ENCODE results near the gene FTH1.
"Not testable (repeated sequence)": the region's sequence is repeated elsewhere in the genome, so short reads cannot be mapped to it uniquely, and the experiment has no call there.

The FTH1 gene

DNA sequence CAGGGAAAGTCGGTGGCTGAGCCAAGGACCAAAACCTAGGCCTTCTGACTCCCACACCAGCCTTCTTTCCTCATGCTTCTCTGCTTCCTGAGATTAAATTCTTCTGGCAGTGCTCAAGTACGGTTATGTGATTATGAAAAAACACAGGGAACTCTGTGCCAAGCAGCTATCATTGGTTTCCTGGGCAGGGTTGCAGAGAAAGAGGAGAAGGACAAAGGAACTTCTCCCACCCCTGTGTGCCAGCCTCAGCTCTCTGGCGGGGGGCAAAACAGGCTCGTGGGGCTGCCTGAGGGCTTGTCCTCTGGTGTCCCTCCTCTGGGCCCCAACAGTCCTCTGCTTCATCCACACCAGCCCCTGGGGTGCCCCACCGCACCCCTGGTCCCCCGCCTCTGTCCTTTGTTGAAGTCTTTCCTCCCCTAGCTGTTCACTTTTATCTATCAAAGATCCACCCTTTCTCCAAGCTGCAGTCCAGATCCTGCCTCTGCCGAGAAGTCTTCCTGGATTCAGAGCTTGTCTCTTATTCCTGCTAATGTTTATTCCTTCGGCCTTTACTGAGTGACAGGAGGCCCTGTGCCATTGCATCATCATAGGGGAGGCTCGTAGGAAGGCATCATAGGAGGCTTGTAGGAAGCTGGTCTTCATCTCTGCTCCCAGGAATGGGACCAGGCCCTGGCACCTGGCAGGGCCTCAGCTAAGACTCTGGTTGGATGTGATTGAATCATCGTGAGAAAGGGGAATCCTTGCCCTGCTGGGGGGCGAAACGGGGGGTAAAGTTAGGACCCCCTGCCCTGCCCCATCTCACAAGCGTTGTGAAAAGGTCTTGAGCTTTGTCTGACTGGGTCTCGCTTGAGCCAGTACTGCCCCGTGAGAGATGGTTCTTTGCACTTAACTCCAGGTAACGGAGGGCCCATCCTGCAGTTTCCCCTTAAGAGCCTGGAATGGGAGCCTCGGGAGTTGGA is 11.5 kb upstream of the FTH1 start:
- no peak for DNase-seq (ENCODE audit: low read depth)

DNA sequence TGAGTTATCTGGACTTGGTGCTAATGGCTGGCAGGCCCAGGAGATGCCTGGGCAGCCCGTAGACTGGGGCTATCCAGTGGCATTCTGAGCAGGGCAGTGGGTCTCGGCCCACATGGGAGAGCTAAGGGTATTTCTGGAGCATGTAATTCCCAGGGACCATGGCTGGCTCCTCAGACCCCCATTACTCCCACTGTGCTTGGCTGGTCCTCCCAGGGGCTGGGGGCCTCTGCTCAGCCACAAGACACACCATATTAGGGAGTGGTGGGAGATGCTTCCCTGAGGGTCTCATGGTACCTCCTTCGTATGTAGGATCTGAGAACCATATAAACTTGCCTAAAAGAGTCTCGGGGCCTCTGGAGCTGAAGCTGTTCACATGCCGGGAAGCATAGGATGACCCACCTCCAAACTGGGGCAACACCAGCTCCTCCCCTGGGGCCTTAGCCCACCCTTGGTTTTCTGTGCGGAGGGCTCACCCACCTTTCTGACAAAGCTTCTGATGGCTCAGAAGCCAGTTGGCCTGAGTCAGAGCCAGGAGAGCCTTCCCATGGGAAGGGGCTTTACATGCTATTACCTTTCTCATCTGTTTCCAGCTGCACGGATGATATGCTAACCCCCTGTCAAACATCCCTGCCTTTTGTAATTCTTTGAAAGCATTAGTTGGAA is 9.5 kb upstream of the FTH1 start:
- no peak for DNase-seq (ENCODE audit: low read depth)

DNA sequence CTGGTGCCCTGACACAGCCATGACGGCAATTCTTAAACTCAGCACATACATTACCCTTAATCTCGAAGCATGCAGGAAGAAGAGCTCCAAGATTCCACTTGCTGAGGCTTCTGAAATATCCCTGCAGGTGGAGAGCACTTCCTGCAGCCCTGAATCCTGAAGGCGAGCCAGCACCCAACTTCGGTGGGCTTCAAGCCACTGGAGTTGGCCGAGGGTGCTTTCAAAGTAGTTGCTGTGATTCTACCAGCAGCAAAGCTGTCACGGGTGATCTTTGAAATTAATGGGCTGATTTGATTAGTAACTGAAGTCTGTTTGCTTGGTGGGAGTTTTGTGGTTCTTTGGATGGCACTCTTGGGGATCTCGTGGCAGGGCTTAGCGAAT is 9.0 kb upstream of the FTH1 start:
- DNase-seq (ENCODE audit: low read depth), result no peak

DNA sequence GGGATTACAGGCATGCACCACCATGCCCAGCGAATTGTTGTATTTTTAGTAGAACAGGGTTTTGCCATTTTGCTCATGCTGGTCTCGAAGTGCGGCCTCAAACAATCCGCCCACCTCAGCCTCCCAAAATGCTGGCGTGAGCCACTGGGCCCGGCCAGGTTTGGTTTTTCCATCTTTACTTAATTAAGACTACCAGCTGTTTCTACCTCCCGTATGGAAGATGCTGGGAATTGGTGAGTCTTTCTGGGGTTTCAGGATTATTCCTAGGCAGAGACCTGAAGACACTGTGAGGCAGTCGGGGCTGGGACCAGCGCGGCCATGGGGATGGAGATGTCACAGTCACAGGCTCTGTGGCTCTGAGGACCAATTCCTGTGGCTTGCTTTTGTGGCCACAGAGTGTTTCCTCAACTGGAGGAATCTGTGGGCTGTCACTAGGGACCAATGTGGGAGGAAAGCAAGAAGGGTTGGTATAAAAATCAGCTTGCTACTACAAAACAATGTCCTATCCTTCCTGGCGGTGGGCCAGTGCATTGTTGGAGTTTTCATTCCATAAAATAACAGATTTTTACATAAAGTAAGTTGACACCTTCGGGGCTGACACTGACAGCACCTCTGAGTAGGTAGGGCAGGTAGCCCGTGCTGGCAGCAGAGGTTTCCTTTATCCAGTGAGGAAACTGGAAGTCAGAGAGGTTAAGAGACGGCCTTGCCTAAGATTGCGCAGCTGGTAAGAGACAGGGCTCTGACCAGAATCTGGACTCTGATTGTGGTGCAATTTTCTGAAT is 8.4 kb upstream of the FTH1 start:
- DNase-seq (ENCODE audit: low read depth), result no peak

DNA sequence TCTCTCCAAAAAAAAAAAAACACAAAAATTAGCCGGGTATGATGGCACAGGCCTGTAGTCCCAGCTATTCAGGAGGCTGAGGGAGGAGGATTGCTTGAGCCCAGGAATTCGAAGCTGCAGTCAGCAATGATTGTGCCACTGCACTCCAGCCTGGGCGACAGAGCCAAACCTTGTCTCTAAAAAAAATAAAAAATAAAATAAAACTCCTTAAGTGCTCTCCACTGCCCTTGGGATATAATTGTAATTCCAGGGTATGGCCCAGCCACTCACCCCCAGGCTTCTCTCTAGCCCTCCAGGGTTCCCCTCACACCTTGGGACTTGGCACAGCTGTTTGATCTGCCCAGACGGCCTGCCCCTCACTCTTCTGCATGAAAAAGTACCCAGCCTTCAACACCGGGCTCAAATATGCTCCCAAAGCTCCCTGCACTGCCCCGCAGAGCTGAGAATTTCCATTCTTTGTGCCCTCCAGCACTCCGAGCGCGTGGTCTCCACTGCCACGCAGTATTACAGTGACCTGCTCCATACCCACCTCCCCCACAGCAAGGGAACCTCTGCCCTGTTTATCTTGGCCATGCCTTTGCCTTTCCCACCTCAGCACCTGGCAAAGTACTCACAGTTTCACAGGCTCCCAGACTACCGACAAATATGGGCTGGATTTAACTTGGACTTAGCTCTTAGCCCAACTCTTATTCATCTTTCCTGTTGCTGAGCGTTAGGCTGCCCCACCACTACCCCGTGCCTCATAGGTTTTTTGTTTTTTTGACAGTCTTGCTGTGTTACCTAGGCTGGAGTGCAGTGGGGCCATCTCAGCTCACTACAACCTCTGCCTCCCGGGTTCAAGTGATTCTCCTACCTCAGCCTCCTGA is 7.6 kb upstream of the FTH1 start:
- DNase-seq (ENCODE audit: low read depth), result no peak

DNA sequence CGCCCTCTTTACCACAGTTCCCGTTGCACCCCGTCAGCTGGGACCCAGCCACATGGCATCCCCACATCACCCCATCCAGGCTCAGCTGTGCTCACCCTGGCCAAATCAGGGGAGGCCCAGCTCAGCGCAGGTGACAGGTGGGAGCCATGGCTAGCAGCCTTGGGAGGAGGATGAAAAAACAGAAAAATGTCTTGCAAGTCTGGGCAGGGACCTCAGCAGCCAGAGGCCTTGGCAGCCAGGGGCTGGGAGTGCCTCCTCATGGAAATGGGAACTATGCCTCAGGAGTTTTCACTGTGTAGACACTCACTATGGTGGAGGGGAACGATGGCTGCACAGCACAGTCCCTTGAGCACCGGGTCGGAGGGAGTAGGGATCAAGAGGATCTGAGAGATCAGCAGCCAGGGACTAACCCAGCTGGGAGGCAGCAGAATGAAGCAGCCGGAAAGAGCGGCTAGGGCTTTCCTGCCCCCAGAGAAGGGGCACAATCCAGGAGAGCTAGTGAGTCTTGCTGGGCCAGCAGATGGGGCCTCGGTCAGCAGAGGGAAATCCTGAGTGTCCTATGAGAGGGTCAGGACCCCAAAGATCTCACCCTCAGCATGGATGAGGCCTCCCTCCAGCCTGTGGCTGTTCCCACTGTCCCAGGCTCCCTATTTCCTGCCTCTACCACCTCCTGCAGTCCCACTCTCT is 6.2 kb upstream of the FTH1 start:
- no peak for DNase-seq (ENCODE audit: low read depth)

DNA sequence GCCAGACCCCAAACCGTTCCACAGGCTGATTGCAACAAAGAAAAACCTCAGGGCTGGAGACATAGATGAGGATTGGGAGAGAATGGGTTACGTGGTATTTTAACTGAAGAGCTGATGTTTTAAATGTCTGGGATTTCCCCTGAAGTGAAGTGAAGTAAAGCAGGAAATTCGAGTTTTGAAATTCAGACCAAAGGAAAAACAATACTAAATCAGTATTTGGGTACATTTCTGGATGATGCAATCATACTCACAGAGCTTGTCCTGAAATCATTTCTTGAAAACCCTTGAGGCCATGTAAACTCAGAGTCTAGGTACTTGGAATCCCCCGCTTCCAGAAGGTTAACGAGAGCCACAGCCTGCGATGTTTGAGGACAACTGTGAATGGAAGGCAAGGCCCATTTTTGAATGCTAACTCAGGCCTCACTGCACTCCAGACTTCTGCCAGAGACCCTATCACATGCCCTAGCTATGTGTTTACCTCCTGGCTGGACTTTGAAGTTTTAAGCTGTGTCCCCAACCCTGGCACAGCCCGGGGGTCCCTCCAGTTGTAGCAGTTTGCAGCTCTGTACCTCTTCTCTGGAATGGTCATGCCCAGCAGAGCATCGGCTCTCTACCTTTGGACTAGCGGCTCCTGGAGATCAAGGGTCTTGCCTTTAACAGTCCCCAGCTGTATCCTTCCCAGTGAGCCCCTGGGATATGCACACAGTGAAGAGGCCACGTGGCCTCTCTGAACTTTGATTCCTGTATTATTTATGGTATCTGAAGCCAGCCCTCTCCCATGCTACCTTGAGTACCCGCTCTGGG is 5.4 kb upstream of the FTH1 start:
- DNase-seq (ENCODE audit: low read depth), result no peak

DNA sequence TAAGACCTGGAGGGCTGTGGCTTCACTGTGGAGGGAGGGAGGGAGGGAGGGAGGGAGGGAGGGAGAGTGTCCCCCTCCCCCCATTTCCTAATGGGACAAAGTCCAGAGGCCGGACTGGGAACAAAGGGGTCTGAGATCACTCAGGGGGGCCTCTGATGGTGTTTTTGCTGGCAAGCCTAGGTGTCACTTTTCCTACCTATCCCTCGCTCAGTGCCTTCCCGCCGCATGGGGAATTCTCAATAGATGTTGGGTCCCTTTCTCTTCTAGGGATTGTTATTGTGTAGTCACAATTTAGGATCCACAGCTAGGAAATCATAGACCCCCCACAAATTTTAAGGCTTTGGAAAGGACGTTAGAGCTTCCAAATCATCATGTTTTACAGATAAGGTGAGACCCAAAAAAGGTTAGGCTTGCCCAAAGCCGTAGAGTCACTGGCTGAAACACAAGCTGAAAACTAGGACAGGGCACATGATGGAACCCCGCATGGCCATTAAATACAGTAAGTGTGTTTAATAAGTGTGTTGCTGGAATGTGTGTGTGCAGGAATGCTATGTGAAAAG is 4.8 kb upstream of the FTH1 start:
- no peak for DNase-seq (ENCODE audit: low read depth)

DNA sequence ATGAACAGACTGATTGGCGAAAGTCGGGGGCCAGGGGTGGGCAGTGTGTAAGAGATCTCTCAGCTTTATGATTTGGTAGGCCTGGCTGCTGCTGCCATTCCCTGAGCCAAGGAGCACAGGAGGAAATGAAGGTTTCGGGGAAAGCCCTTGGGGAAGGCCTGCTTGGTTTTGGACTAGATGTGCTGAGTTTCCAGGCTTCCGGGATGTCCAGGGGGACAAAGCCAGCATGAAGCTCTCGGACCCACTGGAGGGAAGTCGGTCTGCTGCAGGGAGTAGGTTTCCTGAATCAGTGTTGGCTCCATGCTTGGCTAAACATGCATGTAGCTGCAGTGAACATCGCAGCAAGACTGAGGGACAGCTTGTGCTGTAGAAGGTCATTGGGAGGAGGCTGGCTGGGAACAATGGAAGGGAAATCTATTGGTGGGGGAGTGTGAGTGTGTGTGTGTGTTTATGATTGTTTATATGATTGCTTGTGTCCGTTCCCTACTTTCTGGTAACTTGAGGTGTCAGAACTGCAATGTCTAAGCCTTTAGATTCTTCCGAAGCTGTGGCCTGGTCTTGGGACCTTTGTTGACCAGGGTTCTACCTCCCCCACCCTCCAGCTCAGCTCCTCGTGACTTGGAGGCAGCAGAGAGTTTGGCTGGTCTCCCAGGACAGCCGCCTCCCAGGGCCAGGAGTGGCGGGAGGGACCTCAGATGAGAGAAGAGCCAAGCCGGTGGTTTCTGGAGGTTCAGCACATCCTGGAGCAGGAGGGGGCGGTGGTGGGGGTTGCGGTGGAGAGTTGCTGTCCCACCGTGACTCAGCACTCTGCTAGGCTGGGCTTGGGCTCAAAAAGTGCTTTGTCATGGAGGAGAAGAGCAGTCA is 4.0 kb upstream of the FTH1 start:
- DNase-seq (ENCODE audit: low read depth), result no peak

DNA sequence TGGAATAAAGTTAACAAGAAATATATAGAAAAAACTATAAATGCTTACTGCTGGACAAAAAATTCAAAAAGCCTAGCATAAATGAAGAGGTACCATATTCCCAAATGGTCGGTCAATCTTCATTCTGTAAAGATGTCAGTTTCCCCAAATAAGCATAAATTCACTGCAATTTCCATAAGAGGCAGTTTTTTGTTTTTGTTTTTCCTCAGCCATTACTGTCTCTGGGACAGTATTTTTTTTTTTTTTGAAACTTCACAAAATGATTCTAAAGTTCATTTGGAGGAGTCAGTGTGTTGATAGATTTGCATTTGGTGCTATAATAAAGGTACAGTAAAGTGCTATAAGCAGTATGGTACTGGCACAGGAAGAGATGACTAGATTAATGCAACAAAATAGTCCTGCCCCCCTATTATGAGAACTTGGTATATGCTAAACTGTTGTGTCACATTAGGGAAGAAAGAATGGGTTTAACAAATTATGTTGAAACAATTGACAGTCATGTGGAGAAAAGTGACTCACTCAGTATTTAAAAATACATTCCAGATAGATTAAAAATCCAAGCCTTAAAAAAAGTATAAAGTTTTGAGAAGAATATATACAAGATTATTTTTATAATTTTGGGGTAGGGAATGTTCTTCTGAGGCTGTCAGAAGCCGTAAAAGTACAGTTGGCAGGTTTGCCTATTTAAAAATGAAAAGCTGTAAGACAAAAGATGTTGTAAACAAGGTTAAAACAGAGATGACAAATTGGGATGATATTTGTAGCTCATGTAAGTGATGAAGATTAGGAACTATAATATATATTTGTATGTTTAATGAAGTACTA is 2.6 kb upstream of the FTH1 start:
- no peak for DNase-seq (ENCODE audit: low read depth)

DNA sequence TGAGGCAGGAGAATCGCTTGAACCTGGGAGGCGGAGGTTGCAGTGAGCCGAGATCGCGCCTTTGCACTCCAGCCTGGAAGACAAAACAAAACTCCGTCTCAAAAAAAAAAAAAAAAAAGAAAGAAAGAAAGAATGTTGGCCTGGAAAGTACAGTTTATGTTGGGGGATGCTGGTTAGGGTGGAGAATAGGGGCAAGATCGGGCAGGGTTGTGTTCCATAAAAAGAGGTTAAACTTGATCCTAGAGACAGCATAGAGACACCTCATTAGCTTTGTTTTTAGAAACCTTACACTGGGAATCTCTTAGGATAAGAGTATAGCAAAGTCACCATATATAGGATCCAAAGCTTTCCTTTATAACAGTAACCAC is 1.9 kb upstream of the FTH1 start:
- DNase-seq (ENCODE audit: low read depth), result no peak

DNA sequence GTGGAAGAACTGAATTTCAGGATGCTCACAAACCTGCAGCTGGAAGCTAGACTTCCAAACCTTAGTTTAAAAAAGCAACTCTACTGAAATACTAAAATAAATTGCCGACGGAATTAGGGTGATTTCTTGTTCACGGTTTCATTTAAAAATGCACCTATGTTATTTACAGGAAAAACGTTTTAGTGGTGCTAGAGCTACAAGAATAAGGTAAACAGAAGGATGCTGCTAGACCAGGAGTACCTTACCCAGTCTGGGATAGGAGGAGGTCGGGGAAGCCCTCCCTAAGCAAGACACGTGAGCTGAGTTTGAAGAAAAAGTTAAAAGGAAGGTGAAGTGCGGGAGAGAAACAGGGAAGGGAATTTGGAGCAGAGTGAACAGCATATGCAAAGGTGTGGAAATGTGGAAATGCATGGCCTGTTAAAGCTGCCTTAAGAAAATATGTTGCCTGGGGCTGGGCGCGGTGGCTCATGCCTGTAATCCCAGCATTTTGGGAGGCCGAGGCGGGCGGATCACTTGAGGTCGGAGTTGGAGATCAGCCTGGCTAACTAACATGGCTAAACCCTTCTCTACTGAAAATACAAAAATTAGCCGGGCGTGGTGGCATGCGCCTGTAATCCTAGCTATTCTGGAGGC is 1.4 kb upstream of the FTH1 start:
- DNase-seq (ENCODE audit: low read depth), result no peak

DNA sequence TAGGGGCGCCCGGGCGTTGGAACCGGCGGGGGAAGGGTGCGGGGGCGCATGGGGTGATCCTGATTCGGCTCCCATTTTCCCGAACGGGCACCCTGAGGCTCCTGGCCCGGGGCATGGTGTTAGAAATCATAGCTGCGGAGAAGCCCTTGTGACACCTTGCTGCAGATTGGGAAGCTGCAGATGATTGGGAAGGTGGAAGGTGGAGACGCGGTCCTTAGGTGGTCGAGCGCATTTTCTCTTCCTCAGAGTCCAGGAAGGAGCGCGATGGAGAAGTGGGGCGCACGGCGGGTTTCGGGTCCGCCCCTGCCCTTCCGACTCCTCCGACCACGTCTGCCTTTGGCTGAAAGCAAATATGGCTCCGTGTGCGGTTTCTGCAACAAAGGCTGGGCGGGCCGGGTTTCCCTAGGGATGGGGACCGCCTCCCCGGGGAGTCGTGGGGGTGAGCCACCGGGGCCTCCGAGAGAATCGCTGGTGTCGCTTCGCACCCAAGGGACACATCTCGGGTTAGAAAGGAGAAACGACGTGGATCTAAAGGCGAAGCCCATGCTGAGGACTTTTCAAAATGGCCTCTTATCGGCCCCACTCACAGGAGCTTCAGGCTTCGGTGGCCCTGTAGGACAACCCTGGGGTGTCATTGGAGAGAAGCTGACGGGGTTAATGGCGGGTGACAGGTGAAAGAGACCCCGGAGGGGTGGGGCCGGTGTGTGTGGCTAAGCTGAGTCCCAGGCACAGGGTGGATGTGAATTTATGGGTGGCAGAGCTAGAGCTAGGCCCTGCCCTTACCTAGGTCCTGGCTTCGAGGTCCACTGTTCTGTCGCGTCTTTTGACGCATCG is 707 bp upstream of the FTH1 start:
- DNase-seq (ENCODE audit: low read depth), result no peak

DNA sequence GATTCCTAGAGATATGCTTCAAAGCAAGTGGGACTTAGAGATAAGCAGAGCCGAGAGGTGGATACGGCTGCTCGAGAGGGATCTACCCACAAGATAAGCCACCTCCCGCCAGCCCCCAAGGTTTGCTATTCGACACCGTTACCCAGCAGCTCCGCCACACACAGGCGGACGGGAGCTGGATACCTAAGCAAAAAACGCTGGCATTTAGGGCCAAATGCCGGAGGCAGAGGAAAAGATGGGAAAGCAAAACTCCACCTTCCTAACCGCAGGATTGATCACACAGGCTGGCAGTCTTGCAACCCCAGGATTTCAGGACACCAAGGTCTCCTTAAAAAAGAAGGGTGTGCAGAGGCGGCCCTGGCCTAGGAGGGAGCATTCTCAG is 709 bp downstream of the FTH1 start:
- no peak for DNase-seq (ENCODE audit: low read depth)

DNA sequence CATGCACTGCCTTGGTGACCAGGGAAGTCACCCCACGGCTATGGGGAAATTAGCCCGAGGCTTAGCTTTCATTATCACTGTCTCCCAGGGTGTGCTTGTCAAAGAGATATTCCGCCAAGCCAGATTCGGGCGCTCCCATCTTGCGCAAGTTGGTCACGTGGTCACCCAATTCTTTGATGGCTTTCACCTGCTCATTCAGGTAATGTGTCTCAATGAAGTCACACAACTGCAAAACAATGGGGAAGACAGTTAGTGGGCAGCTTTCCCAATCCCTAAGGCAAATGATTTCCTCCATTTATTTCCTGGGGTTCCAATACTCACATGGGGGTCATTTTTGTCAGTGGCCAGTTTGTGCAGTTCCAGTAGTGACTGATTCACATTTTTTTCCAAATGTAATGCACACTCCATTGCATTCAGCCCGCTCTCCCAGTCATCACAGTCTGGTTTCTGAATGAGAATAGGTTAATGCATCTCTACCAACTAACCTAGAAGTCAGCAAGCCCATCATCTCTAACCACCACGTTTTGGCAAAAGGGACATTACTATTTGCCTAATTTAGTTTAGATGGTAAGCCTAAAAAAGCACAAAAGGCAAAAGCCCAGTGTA is 2.7 kb downstream of the FTH1 start:
- DNase-seq (ENCODE audit: low read depth), result not testable (repeated sequence)

DNA sequence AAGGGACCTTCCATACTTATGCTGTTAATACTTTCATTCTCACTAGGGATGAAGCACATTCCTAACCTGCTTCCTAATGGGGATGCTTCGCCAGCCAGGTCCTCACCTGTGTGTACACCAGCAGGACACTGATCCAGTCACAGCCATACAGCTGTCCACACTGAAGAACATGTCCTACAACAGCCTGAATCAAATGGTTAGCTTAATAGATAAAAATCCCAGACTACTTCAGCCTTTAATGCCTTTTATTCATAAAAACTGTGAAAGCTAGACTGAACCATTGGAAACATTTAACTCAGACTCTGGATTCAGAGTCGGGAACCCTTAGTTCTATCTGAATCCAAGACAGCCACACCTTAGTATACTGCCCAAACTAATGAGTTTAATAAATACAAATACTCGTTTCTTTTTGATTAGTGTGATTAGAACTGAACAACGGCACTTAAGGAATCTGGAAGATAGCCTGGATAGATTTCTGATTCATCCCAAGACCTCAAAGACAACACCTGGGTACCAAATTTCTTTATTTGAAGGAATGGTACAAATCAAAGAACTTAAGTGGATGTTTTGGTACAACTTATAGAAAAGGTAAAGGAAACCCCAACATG is 3.3 kb downstream of the FTH1 start:
- no peak for DNase-seq (ENCODE audit: low read depth)

Measured in stimulated activated CD8-positive, alpha-beta memory T cell treated with anti-CD3 and anti-CD28 coated beads, Interleukin-15, amount 100 ng/mL, for 24 hours (primary cell).